ENCODE measurements around the gene ANKRD33B. TPM values are rescaled to one million over a fixed set of nuclear protein-coding genes. Genes with fewer than 3 reads are reported as not detected.

Gene ANKRD33B
- total and polyA plus RNA-seq, 9 of the 15 experiments (the other 6 are each of a cell fraction or from before 2014, with no cell fraction given) = 0.10 to 1.7 (median 0.40) TPM

GRCh38 chr5:10649666-10650380, 86.0 kb downstream of the ANKRD33B start:
- no peak overlapping the region for H2AFZ ChIP-seq (ENCODE audit: low read depth, low read length)
- BruUV-seq (replicated peaks) = no TSS peak
- peaks cover 0 to 2% of the 10 kb centered on the region in 2 experiments; a peak in 1 of 5 replicates for H3K4me1 ChIP-seq (replicated peaks in 1 of 2; ENCODE audit: control insufficient read depth in 2 of 2, insufficient read depth in 2 of 2, low read length in 2 of 2)
- peaks cover 45 to 71% of the 10 kb centered on the region in 2 experiments for H3K27me3 ChIP-seq (ENCODE audit: control insufficient read depth in 2 of 2, insufficient read depth in 2 of 2, low read length in 2 of 2)
- peaks cover 7% of the 10 kb centered on the region for H3K9me1 ChIP-seq (ENCODE audit: control insufficient read depth, insufficient read depth, low read length)
- ChIA-PET CTCF (ENCODE audit: low intra/inter-chr PET ratio) (no interaction called here), POLR2A (no interaction called here)
- WGBS (ENCODE audit: insufficient coverage, low coverage, missing lambda C conversion rate) = 70% methylated on average over 27 of the region's 68 CpGs
- H3K79me2 ChIP-seq (ENCODE audit: control insufficient read depth, insufficient read depth, low read length) = no peaks in the 10 kb centered on the region
- no peak overlapping the region for H3K27ac ChIP-seq (ENCODE audit: extremely low read depth, low read depth, low read length)
- in situ Hi-C loops (cut with MboI) (no loop called here), intact Hi-C loops (cut with micrococcal nuclease) (no loop called here)
- H4K20me1 ChIP-seq (replicated peaks; ENCODE audit: control insufficient read depth, insufficient read depth, low read length) = peaks cover 5% of the 10 kb centered on the region; the same call in 1 of the 2 replicates
- DNase-seq (ENCODE audit: extremely low read depth in 1 of 4, low spot score in 3 of 4) (no peak), ATAC-seq (no peak), FAIRE-seq (no peak)
- H3K9ac ChIP-seq (ENCODE audit: insufficient read depth in 1 of 2, low read depth in 2 of 2, low read length in 2 of 2) = no peak overlapping the region
- no peak overlapping the region for H3K4me2 ChIP-seq (ENCODE audit: insufficient read depth, low read length)
- no peaks in the 10 kb centered on the region for H3K9me3 ChIP-seq (replicated peaks; ENCODE audit: control insufficient read depth, insufficient read depth, low read depth, low read length)
- H3K36me3 ChIP-seq (ENCODE audit: control insufficient read depth, insufficient read depth, low read length) = no peaks in the 10 kb centered on the region
- no peak overlapping the region for H3K4me3 ChIP-seq
- peak; percentile 94 for TF ChIP-seq ZBTB33 (CRISPR knock-in tag; IDR thresholded peaks at IDR 0.05)
- peak; percentile 78 for TF ChIP-seq REST (IDR thresholded peaks at IDR 0.05; ENCODE audit: borderline replicate concordance)
- no peak for TF ChIP-seq REST (CRISPR knock-in tag; IDR thresholded peaks at IDR 0.05; ENCODE audit: low read depth)
- TF ChIP-seq RUNX1 (IDR thresholded peaks at IDR 0.05; ENCODE audit: low read depth) = no peak
- peak; percentile 40; the same call in 1 of the 2 replicates for TF ChIP-seq EHMT2 (IDR thresholded peaks at IDR 0.05)
- TF ChIP-seq CTCFL (IDR thresholded peaks at IDR 0.05; ENCODE audit: borderline replicate concordance, insufficient read depth, low read depth, low read length, poor library complexity, severe bottlenecking) = no peak
- no peak for TF ChIP-seq SRSF7 (optimal IDR thresholded peaks at IDR 0.05; ENCODE audit: low read depth, low read length)

All from K562 (cell line).